ENCODE data around the gene JARID2.

JARID2 gene

GRCh38 chr6:15477746-15478145 lies 231.9 kb downstream of the JARID2 start:
- no peak for DNase-seq

- no peak for DNase-seq
Measured at GRCh38 chr6:15479761-15480160, 233.9 kb downstream of the JARID2 start.

- no peak for DNase-seq
Measured at GRCh38 chr6:15480525-15480924, 234.7 kb downstream of the JARID2 start.

- DNase-seq, result no peak
Measured at GRCh38 chr6:15481390-15482291, 235.8 kb downstream of the JARID2 start.

GRCh38 chr6:15483060-15483459 lies 237.2 kb downstream of the JARID2 start:
- DNase-seq, result no peak

- DNase-seq, result no peak
Measured at GRCh38 chr6:15484140-15484539, 238.3 kb downstream of the JARID2 start.

GRCh38 chr6:15484821-15485220 lies 239.0 kb downstream of the JARID2 start:
- DNase-seq, result no peak

- no peak for DNase-seq
Measured at GRCh38 chr6:15485936-15486335, 240.1 kb downstream of the JARID2 start.

GRCh38 chr6:15487262-15487661 lies 241.4 kb downstream of the JARID2 start:
- no peak for DNase-seq

GRCh38 chr6:15489261-15489962 lies 243.5 kb downstream of the JARID2 start:
- DNase-seq, result no peak

GRCh38 chr6:15490242-15491100 lies 244.6 kb downstream of the JARID2 start:
- no peak for DNase-seq

- DNase-seq, result peak; percentile 61
Measured at GRCh38 chr6:15491255-15491985, 245.6 kb downstream of the JARID2 start.

GRCh38 chr6:15491986-15492269 lies 246.1 kb downstream of the JARID2 start:
- no peak for DNase-seq

- DNase-seq, result no peak
Measured at GRCh38 chr6:15493437-15494168, 247.7 kb downstream of the JARID2 start.

GRCh38 chr6:15495375-15495901 lies 249.6 kb downstream of the JARID2 start:
- DNase-seq, result no peak

- no peak for DNase-seq
Measured at GRCh38 chr6:15496345-15497131, 250.7 kb downstream of the JARID2 start.

GRCh38 chr6:15498640-15499039 lies 252.8 kb downstream of the JARID2 start:
- no peak for DNase-seq

- DNase-seq, result no peak
Measured at GRCh38 chr6:15499125-15499524, 253.3 kb downstream of the JARID2 start.

- no peak for DNase-seq
Measured at GRCh38 chr6:15499591-15499990, 253.7 kb downstream of the JARID2 start.

- DNase-seq, result no peak
Measured at GRCh38 chr6:15500078-15500740, 254.3 kb downstream of the JARID2 start.

Data from CD4-positive, alpha-beta T cell treated with Interleukin-4 for 4 hours (primary cell).